Rectal smooth muscle tissue (tissue), 1 donor: ENCODE results near the gene SEPHS2.
"Not testable (repeated sequence)": the region's sequence is repeated elsewhere in the genome, so short reads cannot be mapped to it uniquely, and the experiment has no call there.

Source experiments
- H3K27ac ChIP-seq: one replicate; pipeline ENCODE4 v1.7.0; 2013; ENCODE audit warnings: low read depth, low read length, inconsistent platforms
- H3K27me3 ChIP-seq: one replicate; pipeline ENCODE4 v1.7.0; 2013; ENCODE audit warnings: low read length; ENCODE audit not compliant: control insufficient read depth, insufficient read depth
- H3K36me3 ChIP-seq: one replicate; pipeline ENCODE4 v1.7.0; 2013; ENCODE audit warnings: low read length; ENCODE audit not compliant: control insufficient read depth, insufficient read depth
- H3K4me1 ChIP-seq: one replicate; pipeline ENCODE4 v1.7.0; 2013; ENCODE audit warnings: low read length; ENCODE audit not compliant: control insufficient read depth, insufficient read depth
- H3K4me3 ChIP-seq: one replicate; pipeline ENCODE4 v1.7.0; 2013; ENCODE audit warnings: low read length
- H3K9ac ChIP-seq: one replicate; pipeline ENCODE4 v1.7.0; 2013; ENCODE audit warnings: low read length

The SEPHS2 gene

GRCh38 chr16:30398661-30399434 lies 46.8 kb downstream of the SEPHS2 start:
- Histone ChIP-seq H3K27me3 (no peaks in the 10 kb centered on the region), H3K9ac (no peak overlapping the region), H3K27ac (peak overlapping the region; percentile 99), H3K4me3 (no peak overlapping the region), H3K4me1 (peaks cover 19% of the 10 kb centered on the region), H3K36me3 (peaks cover 3% of the 10 kb centered on the region)

- Histone ChIP-seq H3K27me3 (no peaks in the 10 kb centered on the region), H3K36me3 (peaks cover 3% of the 10 kb centered on the region), H3K27ac (peak overlapping the region; percentile 99)
Observed at GRCh38 chr16:30397776-30398660, 47.7 kb downstream of the SEPHS2 start.

GRCh38 chr16:30397056-30397455 lies 48.6 kb downstream of the SEPHS2 start:
- Histone ChIP-seq H3K27me3 (no peaks in the 10 kb centered on the region), H3K27ac (no peak overlapping the region), H3K4me3 (no peak overlapping the region), H3K36me3 (peaks cover 3% of the 10 kb centered on the region), H3K4me1 (peaks cover 19% of the 10 kb centered on the region), H3K9ac (no peak overlapping the region)

More at GRCh38 chr16:30397776-30398660, 47.7 kb downstream of the SEPHS2 start:
- H3K4me3 ChIP-seq, result no peak overlapping the region
- H3K4me1 ChIP-seq, result peaks cover 19% of the 10 kb centered on the region
- no peak overlapping the region for H3K9ac ChIP-seq

GRCh38 chr16:30396627-30397026 lies 49.0 kb downstream of the SEPHS2 start:
- Histone ChIP-seq H3K4me1 (peaks cover 19% of the 10 kb centered on the region), H3K4me3 (peak overlapping the region; percentile 92)
- H3K36me3 ChIP-seq, H3K27ac ChIP-seq, H3K9ac ChIP-seq, H3K27me3 ChIP-seq: not testable (repeated sequence)

- Histone ChIP-seq H3K9ac (peak overlapping the region; percentile 52), H3K36me3 (peaks cover 3% of the 10 kb centered on the region), H3K4me3 (peak overlapping the region; percentile 92), H3K27me3 (no peaks in the 10 kb centered on the region), H3K27ac (peak overlapping the region; percentile 71), H3K4me1 (peaks cover 19% of the 10 kb centered on the region)
Observed at GRCh38 chr16:30395992-30396585, 49.6 kb downstream of the SEPHS2 start.

GRCh38 chr16:30395155-30395991 lies 50.3 kb downstream of the SEPHS2 start, which contains the start of gene ZNF48:
TSS of gene ZNF48 (plus strand) at chr16:30395420. CDS start at chr16:30395795, 375 bp downstream.
- Histone ChIP-seq H3K4me1 (peaks cover 19% of the 10 kb centered on the region), H3K36me3 (peaks cover 3% of the 10 kb centered on the region), H3K4me3 (peak within 1 kb of the TSS; percentile 92), H3K9ac (peak within 1 kb of the TSS; percentile 52), H3K27me3 (no peaks in the 10 kb centered on the region), H3K27ac (peak within 1 kb of the TSS; percentile 84)

- Histone ChIP-seq H3K27ac (peak overlapping the region; percentile 84), H3K4me3 (peak overlapping the region; percentile 92), H3K27me3 (no peaks in the 10 kb centered on the region), H3K36me3 (peaks cover 3% of the 10 kb centered on the region), H3K4me1 (peaks cover 17% of the 10 kb centered on the region), H3K9ac (peak overlapping the region; percentile 51)
Observed at GRCh38 chr16:30394592-30395154, 51.0 kb downstream of the SEPHS2 start.
